Stimulated activated CD4-positive, alpha-beta T cell treated with anti-CD3 and anti-CD28 coated beads, TNF-alpha, amount 100 ng/mL, for 4 hours (primary cell): ENCODE measurements around the gene NINJ1.

ENCODE experiments used
- DNase-seq, 3 experiments: peaks; one replicate each; pipeline ENCODE4 v3.0.0-alpha.2; 2020; ENCODE audit warnings: low read depth in 3 of 3

NINJ1 gene

GRCh38 chr9:93087971-93088655 lies 45.9 kb downstream of the NINJ1 start:
- no peak for DNase-seq

- DNase-seq, result no peak
Measured at GRCh38 chr9:93086447-93087224, 47.4 kb downstream of the NINJ1 start.

GRCh38 chr9:93085676-93086075 lies 48.4 kb downstream of the NINJ1 start:
- DNase-seq, result no peak

- DNase-seq, result no peak
Measured at GRCh38 chr9:93084471-93084881, 49.6 kb downstream of the NINJ1 start.

- DNase-seq, result no peak
Measured at GRCh38 chr9:93083592-93084470, 50.2 kb downstream of the NINJ1 start.

GRCh38 chr9:93082841-93083411 lies 51.1 kb downstream of the NINJ1 start:
- DNase-seq, result no peak

- no peak for DNase-seq
Measured at GRCh38 chr9:93081931-93082330, 52.1 kb downstream of the NINJ1 start.

- no peak for DNase-seq
Measured at GRCh38 chr9:93081081-93081529, 52.9 kb downstream of the NINJ1 start.

GRCh38 chr9:93080406-93080805 lies 53.6 kb downstream of the NINJ1 start:
- DNase-seq, result no peak

GRCh38 chr9:93079371-93079770 lies 54.7 kb downstream of the NINJ1 start:
- DNase-seq, result no peak

GRCh38 chr9:93077811-93078210 lies 56.2 kb downstream of the NINJ1 start:
- DNase-seq, result no peak

- no peak for DNase-seq
Measured at GRCh38 chr9:93077367-93077766, 56.7 kb downstream of the NINJ1 start.

- no peak for DNase-seq
Measured at GRCh38 chr9:93076792-93077128, 57.3 kb downstream of the NINJ1 start.

GRCh38 chr9:93076101-93076791 lies 57.8 kb downstream of the NINJ1 start:
- DNase-seq, result no peak

- no peak for DNase-seq
Measured at GRCh38 chr9:93072383-93072795, 61.7 kb downstream of the NINJ1 start.
